GM12878 (cell line): ENCODE measurements around the gene ANKRD66. TPM values are rescaled to one million over a fixed set of nuclear protein-coding genes. Genes with fewer than 3 reads are reported as not detected.

Experiments used
- ATAC-seq: fragments of 200-7000 bp; cut with Tn5 transposase; 3 replicates; pipeline ENCODE4 v1.9.1; 2020; ENCODE audit warnings: mild to moderate bottlenecking, moderate library complexity
- BruUV-seq: library from RNA; stranded (reverse); fragments of 400-500 nt; replicated peaks from 2 replicates; lab custom pipeline; 2021; lab: Mats Ljungman, UMichigan
- CTCF ChIA-PET: fragments of 300-600 bp; sonication (Branson Sonifier 250); formaldehyde crosslinking; extraction: SDS; loops from one replicate; lab custom pipeline; 2021; ENCODE audit warnings: inconsistent platforms; lab: Yijun Ruan, JAX
- POLR2A ChIA-PET: fragments of 350-600 bp; formaldehyde crosslinking; extraction: SDS; loops from one replicate; lab custom pipeline; 2021; ENCODE audit warnings: inconsistent platforms; lab: Charles Lee
- RAD21 ChIA-PET: fragments of 300-600 bp; sonication (Branson Sonifier 250); formaldehyde crosslinking; loops from one replicate; lab custom pipeline; 2023; ENCODE audit warnings: antibody characterized with exemption; ENCODE audit not compliant: unreplicated experiment; lab: Charles Lee
- SMC1A ChIA-PET: fragments of 300-600 bp; sonication (Branson Sonifier 250); formaldehyde crosslinking; loops from one replicate; lab custom pipeline; 2023; ENCODE audit not compliant: unreplicated experiment, uncharacterized antibody; lab: Charles Lee
- DNase-seq: peaks from one replicate; pipeline ENCODE4 v3.0.0-alpha.2; 2011; ENCODE audit warnings: low read depth, low spot score
- FAIRE-seq: peaks from 3 replicates; lab custom pipeline; 2011; peaks lifted over from hg19 to GRCh38; lab: Jason Lieb, UNC
- H2AFZ ChIP-seq: 2 replicates; pipeline ENCODE4 v1.6.0; 2011; ENCODE audit warnings: low read depth, low read length, control low read depth; ENCODE audit not compliant: control insufficient read depth
- H3K27ac ChIP-seq: 2 replicates; pipeline ENCODE4 v1.5.1; 2011; ENCODE audit warnings: control low read depth; ENCODE audit not compliant: control insufficient read depth, insufficient read depth
- H3K27me3 ChIP-seq, 2 experiments: replicated peaks in 1 of 2; 2 replicates each; pipeline versions ENCODE4 v1.6.0 to v1.6.1; 2011; ENCODE audit warnings: low read length in 1 of 2; ENCODE audit not compliant: control insufficient read depth in 2 of 2, insufficient read depth in 2 of 2
- H3K36me3 ChIP-seq, 2 experiments: 2 replicates each; pipeline ENCODE4 v1.5.1; 2011; ENCODE audit warnings: low read length in 1 of 2; ENCODE audit not compliant: control insufficient read depth in 2 of 2, insufficient read depth in 2 of 2
- H3K4me1 ChIP-seq: 2 replicates; pipeline ENCODE4 v1.6.1; 2011; ENCODE audit warnings: mild to moderate bottlenecking, low read length, moderate library complexity, mixed read lengths; ENCODE audit not compliant: control insufficient read depth, insufficient read depth
- H3K4me2 ChIP-seq: 2 replicates; pipeline ENCODE4 v1.6.0; 2011; ENCODE audit warnings: control low read depth; ENCODE audit not compliant: control insufficient read depth, insufficient read depth
- H3K4me3 ChIP-seq: fragments of 200-600 bp; sonication (generic); 2 replicates; pipeline ENCODE4 v1.5.1; 2016
- H3K79me2 ChIP-seq: 2 replicates; pipeline ENCODE4 v1.6.0; 2011; ENCODE audit warnings: low read length; ENCODE audit not compliant: control insufficient read depth, insufficient read depth
- H3K9ac ChIP-seq: 2 replicates; pipeline ENCODE4 v1.8.0; 2011; ENCODE audit warnings: low read length, control low read depth, mixed read lengths; ENCODE audit not compliant: control insufficient read depth, insufficient read depth
- H3K9me3 ChIP-seq: replicated peaks from 3 replicates; pipeline ENCODE4 v1.5.1; 2011; ENCODE audit warnings: mild to moderate bottlenecking, low read length; ENCODE audit not compliant: control insufficient read depth, insufficient read depth
- H4K20me1 ChIP-seq: 2 replicates; pipeline ENCODE4 v1.6.0; 2011; ENCODE audit not compliant: control insufficient read depth, insufficient read depth
- CBX3 ChIP-seq: fragments of 200-600 bp; sonication (generic); IDR thresholded peaks from 2 replicates; pipeline ENCODE4 v1.6.1; 2016; ENCODE audit warnings: low read depth, borderline replicate concordance
- IKZF2 ChIP-seq, 2 experiments: fragments of 450-650 bp; IDR thresholded peaks; 2 replicates each; pipeline ENCODE4 v1.6.1; 2017; ENCODE audit warnings: mild to moderate bottlenecking in 2 of 2, moderate library complexity in 2 of 2
- POLR2AphosphoS2 ChIP-seq: IDR thresholded peaks from 2 replicates; pipeline ENCODE4 v1.6.1; 2011; ENCODE audit warnings: low read depth, mild to moderate bottlenecking, low read length, improper control_type of control experiment, moderate library complexity
- RAD21 ChIP-seq: IDR thresholded peaks from 2 replicates; pipeline ENCODE4 v1.6.1; 2011; ENCODE audit warnings: mild to moderate bottlenecking, low read depth, low read length, moderate library complexity; ENCODE audit not compliant: insufficient read depth
- REST ChIP-seq: IDR thresholded peaks from 2 replicates; pipeline ENCODE4 v1.6.1; 2012; ENCODE audit warnings: mild to moderate bottlenecking, low read depth, low read length
- SKIL ChIP-seq: fragments of 450-650 bp; IDR thresholded peaks from 2 replicates; pipeline ENCODE4 v1.6.1; 2017; ENCODE audit warnings: mild to moderate bottlenecking, low read depth, inconsistent platforms; ENCODE audit not compliant: poor library complexity, severe bottlenecking
- SUPT20H ChIP-seq: IDR thresholded peaks from 2 replicates; pipeline ENCODE4 v1.6.1; 2011; ENCODE audit warnings: low read depth, mild to moderate bottlenecking, low read length, moderate library complexity, borderline replicate concordance; ENCODE audit not compliant: control insufficient read depth
- TBL1XR1 ChIP-seq: IDR thresholded peaks from 2 replicates; pipeline ENCODE4 v1.6.1; 2012; ENCODE audit warnings: low read depth, low read length, improper control_type of control experiment
- ZZZ3 ChIP-seq: IDR thresholded peaks from 2 replicates; pipeline ENCODE4 v1.6.1; 2011; ENCODE audit warnings: low read depth; ENCODE audit not compliant: control insufficient read depth, insufficient read length
- WGBS: methylation state at CpG from one replicate; pipeline ENCODE4 v1.1.6; 2016; ENCODE audit warnings: low lambda C conversion rate; ENCODE audit not compliant: insufficient replicate concordance, insufficient coverage; ENCODE audit errors: missing lambda C conversion rate; 5-methylcytosine and 5-hydroxymethylcytosine counted together
- in situ Hi-C: fragments of 300-500 bp; cut with MboI; formaldehyde crosslinking; loops from 9 replicates; pipeline ENCODE4 v1.14.3; 2018; ENCODE audit warnings: mixed read lengths
- intact Hi-C: fragments of 100-400 bp; cut with micrococcal nuclease; formaldehyde crosslinking; loops from one replicate; pipeline ENCODE4 v1.14.2; 2022; ENCODE audit not compliant: unreplicated experiment
- polyA plus RNA-seq, 11 experiments: library from polyadenylated mRNA; depleted of rRNA in 4 of 11; unstranded in 6 of 11; stranded (reverse) in 5 of 11; fragments of >200 nt; fragmentation: Nextera tagmentation in 4 of 11; fragmentation: Illumina TruSeq in 1 of 11; extraction: Ambion mirVana in 4 of 11; extraction: Trizol in 1 of 11; gene quantifications; 1 replicate in 1 of 11; 2 replicates in 10 of 11; pipeline versions ENCODE4 v1.2.1 to v1.2.3, GENCODE V29; 2011 to 2016; ENCODE audit warnings: inconsistent platforms in 2 of 11, missing spikeins in 2 of 11, low read depth in 1 of 11
- total RNA-seq, 4 experiments: library from RNA; depleted of rRNA in 3 of 4; stranded (reverse); fragments of >200 nt in 3 of 4; fragmentation: Illumina TruSeq in 1 of 4; extraction: Trizol in 1 of 4; gene quantifications; 2 replicates each; pipeline versions ENCODE4 v1.2.1 to v1.2.3, GENCODE V29; 2013 to 2021
- TF ChIP-seq, protein P1 (sequence below): fragments of 450-650 bp; IDR thresholded peaks from 2 replicates; pipeline ENCODE4 v1.6.1; 2017; ENCODE audit warnings: antibody characterized with exemption, mild to moderate bottlenecking, moderate library complexity

The ANKRD66 gene
- total and polyA plus RNA-seq, 10 of the 15 experiments (the other 5 are each of a cell fraction or from before 2014, with no cell fraction given) = not detected

DNA sequence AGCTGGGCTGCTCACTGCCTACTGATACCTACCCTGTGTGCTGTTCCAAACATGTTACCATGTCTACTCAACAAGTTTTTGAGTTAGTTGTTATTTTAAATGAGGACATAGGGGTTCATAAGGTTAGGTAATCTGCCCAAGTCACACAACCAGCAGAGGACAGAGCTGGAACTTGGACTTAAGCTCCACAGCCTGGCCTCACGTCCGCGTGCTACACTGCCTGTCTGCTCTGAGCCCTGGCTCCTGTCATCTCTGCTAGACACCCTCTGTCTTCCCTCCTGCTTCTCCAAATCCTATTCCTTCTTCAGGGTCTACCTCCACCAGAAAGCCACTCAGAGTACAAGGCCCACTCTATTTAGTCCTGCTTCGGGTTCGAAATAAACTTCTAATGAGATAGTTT, 18.2 kb downstream of the ANKRD66 start:
- Histone ChIP-seq H3K79me2 (no peaks in the 10 kb centered on the region), H3K4me1 (no peaks in the 10 kb centered on the region), H2AFZ (no peak overlapping the region), H3K36me3 (no peaks in the 10 kb centered on the region), H3K9ac (no peak overlapping the region), H4K20me1 (no peaks in the 10 kb centered on the region), H3K27ac (no peak overlapping the region), H3K9me3 (no peaks in the 10 kb centered on the region), H3K4me2 (no peak overlapping the region), H3K4me3 (no peak overlapping the region), H3K27me3 (no peaks in the 10 kb centered on the region)
- ATAC-seq = no peak
- DNase-seq = no peak
- TF ChIP-seq SKIL (no peak), TBL1XR1 (no peak), REST (no peak), SUPT20H (no peak), CBX3 (no peak), ZZZ3 (no peak), POLR2AphosphoS2 (no peak), RAD21 (no peak), IKZF2 (IDR thresholded peaks at IDR 0.05) (no peak)
- TF ChIP-seq, protein P1, sequence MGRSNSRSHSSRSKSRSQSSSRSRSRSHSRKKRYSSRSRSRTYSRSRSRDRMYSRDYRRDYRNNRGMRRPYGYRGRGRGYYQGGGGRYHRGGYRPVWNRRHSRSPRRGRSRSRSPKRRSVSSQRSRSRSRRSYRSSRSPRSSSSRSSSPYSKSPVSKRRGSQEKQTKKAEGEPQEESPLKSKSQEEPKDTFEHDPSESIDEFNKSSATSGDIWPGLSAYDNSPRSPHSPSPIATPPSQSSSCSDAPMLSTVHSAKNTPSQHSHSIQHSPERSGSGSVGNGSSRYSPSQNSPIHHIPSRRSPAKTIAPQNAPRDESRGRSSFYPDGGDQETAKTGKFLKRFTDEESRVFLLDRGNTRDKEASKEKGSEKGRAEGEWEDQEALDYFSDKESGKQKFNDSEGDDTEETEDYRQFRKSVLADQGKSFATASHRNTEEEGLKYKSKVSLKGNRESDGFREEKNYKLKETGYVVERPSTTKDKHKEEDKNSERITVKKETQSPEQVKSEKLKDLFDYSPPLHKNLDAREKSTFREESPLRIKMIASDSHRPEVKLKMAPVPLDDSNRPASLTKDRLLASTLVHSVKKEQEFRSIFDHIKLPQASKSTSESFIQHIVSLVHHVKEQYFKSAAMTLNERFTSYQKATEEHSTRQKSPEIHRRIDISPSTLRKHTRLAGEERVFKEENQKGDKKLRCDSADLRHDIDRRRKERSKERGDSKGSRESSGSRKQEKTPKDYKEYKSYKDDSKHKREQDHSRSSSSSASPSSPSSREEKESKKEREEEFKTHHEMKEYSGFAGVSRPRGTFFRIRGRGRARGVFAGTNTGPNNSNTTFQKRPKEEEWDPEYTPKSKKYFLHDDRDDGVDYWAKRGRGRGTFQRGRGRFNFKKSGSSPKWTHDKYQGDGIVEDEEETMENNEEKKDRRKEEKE = no peak
- WGBS = 59% methylated on average over 5 of the region's 5 CpGs
- POLR2A ChIA-PET = no interaction called here
- no peak for FAIRE-seq
- BruUV-seq = no TSS peak
- intact Hi-C loops = no loop called here
- CTCF ChIA-PET = interaction anchor here (1.0 kb wide), 1 partner anchor 17 kb away, joined by 3 read pairs; no protein-coding TSS in a partner anchor
- SMC1A ChIA-PET = no interaction called here
- RAD21 ChIA-PET = no interaction called here
- in situ Hi-C loops = no loop called here
